Mesenteric fat pad (tissue), 1 donor: Measurements from ENCODE around the gene SP9. TPM values are rescaled to one million over a fixed set of nuclear protein-coding genes. Genes with fewer than 3 reads are reported as not detected.
"Not testable (repeated sequence)": the region's sequence is repeated elsewhere in the genome, so short reads cannot be mapped to it uniquely, and the experiment has no call there.

Experiments
- DNase-seq: peaks from one replicate; pipeline ENCODE4 v3.0.0-alpha.2; 2020; ENCODE audit warnings: low spot score
- total RNA-seq: library from RNA; stranded (reverse); fragmentation: NEBNext Ultra II Directional; extraction: Animal tissue kit (Norgen Biotek cat#: 25700); gene quantifications from one replicate; pipeline ENCODE4 v1.2.1, GENCODE V29; 2021
- donor health status: DM: yes; HTN: yes; CAD: no.

The SP9 gene
- total RNA-seq, 1 donor from 2014 or later: not detected

GRCh38 chr2:174344716-174345461 lies 10.1 kb downstream of the SP9 start:
- no peak for DNase-seq

GRCh38 chr2:174350018-174350417 lies 15.3 kb downstream of the SP9 start:
- DNase-seq: no peak

DNA sequence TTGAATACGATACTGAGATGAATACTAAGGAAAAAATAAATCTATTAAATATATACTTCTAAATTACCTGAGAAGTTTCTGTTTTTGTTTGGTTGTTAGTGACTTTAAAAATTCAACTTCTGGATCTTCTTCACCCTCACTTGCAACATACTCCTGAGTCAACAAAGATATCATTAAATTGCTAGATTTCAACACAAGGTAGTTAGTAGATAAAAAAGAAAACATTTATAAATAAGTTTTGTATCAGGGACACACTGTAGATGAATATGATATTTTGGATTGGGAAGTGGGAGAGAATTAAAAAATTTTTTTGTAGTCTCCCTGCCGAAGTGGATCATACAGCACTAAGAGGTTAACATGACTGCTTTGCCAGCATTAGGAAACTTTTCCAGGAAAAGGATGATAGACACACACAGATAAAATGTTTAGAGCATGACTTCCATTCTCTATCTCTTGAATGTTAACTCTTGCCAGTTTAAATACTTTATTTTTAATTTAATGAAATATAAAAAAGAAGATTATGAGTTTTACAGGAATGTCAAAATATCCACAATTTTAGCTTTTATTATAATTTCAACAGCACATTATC lies 15.9 kb downstream of the SP9 start:
- DNase-seq: no peak

DNA sequence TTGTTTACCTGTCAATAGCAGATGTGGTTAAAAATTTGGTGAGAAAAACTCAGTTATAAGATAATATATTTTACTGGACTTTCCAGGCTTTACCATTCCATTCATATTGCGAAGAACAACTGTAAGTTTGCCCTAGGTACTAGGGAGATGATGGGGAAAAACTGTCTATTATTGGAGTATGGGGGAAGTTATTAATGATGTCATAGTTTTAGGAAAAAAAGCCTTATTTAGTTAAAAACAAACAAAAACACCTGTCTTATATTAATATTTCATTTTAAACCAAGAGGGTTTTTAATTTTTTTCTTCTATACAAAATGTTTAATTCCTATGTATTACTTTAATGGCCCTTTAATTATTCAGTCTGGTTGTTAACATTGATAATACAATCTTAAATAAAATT lies 18.2 kb downstream of the SP9 start:
- no peak for DNase-seq

- no peak for DNase-seq
These were observed 21.6 kb downstream of the SP9 start for GRCh38 chr2:174356347-174356746.

GRCh38 chr2:174359663-174360062 lies 24.9 kb downstream of the SP9 start:
- not testable (repeated sequence) for DNase-seq

GRCh38 chr2:174362949-174363348 lies 28.2 kb downstream of the SP9 start:
- no peak for DNase-seq

DNA sequence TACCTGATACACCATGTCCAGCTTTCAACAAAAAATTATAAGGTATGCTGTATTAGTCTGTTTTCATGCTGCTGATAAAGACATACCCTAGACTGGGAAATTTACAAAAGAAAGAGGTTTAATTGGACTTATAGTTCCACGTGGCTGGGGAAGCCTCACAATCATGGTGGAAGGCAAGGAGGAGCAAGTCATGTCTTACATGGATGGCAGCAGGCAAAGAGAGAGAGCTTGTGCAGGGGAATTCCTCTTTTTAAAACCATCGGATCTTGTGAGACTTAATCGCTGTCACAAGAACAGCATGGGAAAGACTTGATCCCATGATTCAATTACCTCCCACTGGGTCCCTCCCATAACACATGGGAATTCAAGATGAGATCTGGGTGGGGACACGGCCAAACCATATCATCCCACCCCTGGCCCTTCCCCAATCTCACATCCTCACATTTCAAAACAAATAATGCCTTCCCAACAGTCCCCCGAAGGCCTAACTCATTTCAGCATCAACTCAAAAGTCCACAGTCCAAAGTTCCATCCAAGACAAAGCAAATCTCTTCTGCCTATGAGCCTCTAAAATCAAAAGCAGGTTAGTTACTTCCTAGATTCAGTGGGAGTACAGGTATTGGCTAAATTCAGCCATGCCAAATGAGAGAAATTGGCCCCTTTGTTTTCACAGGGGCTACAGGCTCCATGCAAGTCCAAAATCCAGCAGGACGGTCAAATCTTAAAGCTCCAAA lies 28.9 kb downstream of the SP9 start:
- DNase-seq: not testable (repeated sequence)

- DNase-seq: no peak
These were observed 29.9 kb downstream of the SP9 start for GRCh38 chr2:174364628-174365027.

GRCh38 chr2:174365571-174365970 lies 30.8 kb downstream of the SP9 start:
- no peak for DNase-seq

- DNase-seq: no peak
These were observed 33.9 kb downstream of the SP9 start for GRCh38 chr2:174368691-174369090.

DNA sequence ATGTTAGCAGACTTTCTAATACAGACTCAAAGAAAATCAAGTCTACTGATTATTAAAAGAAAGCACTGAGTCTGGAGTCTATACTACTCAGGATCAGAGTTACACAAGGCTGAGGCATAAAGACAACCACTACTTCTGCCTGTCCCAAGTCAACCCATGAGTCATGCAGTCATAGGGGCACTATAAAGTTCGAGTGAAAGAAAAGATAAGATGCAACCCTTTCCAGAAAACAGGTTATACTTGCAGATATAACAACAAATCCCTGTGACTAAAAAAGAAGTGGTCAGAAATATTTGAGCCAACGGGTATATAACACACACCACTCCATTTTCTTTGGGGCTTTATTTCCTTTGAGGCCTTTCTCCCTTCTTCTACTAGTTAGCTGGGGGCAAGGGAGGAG lies 42.2 kb downstream of the SP9 start:
- no peak for DNase-seq

- no peak for DNase-seq
These were observed 49.0 kb downstream of the SP9 start for GRCh38 chr2:174383796-174384195.

DNA sequence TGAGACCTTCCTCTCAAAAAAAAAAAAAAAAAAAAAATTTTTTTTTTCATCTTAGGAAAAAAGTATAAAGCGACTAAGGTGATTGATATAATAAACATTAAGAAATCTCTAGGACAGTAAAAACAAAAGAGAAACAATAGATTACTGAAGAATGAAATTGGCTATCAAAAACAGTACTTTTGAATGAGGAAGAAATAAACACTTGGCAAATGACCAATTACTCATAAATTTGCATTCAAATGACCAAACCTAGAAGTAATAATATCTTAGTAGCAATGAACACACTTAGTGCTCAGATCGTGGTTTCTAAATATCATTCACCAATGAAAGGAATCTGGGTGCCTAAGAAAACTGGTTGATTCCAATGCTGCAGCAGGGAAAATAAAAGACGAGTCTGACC lies 50.4 kb downstream of the SP9 start:
- no peak for DNase-seq

Other genes with a start within 250 kb of the SP9 start
- 58.4 TPM for gene OLA1, start 86.4 kb upstream of the SP9 start, total RNA-seq
- gene SCRN3, start 60.8 kb downstream of the SP9 start, total RNA-seq: 19.8 TPM
- 8.9 TPM for gene GPR155, start 152.1 kb downstream of the SP9 start, total RNA-seq